ENCODE results near the gene AURKAIP1. TPM values are rescaled to one million over a fixed set of nuclear protein-coding genes. Genes with fewer than 3 reads are reported as not detected.

The AURKAIP1 gene
- total and polyA plus RNA-seq, 9 of the 15 experiments (the other 6 are each of a cell fraction or from before 2014, with no cell fraction given): 7.8 to 478 (median 92.0) TPM

DNA sequence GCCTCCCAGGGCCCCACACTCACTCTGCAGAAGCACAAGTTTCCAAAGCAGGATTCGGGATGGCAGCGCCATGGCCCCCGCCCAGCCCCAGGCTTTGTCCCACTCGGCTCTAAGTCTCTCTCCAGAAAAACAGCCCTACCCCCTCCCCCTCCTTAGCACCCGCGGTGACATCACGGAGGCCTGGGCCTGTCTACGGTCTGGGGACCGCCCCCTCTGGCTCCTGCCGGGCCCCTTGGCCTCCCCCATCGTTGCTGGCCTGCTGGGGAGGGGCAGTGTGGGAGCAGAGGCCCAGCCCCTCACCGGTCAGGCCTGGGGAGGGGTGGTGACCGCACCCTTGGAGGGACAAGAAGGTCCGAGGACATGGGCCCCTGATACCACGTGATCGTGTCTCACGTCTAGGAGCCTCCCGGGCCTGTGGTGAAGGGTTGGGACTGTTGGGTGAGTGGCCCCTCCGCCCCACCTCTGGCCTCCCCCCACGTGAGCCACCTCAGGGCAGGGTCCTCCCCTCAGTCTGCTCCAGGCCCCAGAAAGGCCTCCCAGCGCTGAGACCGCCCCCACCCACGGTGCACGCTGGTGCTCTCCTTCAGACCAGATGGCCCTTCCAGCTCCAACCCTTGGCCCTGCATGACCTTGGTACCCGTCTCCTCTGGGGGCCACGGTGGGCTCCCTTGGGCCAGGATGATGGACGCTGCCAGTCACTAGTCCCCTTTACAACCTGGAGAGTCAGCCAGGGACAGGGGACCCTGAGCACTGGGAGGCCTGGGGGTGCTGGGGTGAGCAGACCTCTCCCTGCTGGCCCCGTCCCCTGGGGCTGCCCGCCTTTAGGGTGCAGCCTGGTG, 16.4 kb downstream of the AURKAIP1 start, which contains the start of gene MXRA8 (continued):
- no peak for TF ChIP-seq DIDO1 (tag; IDR thresholded peaks at IDR 0.05; ENCODE audit: low read depth)
- no peak for TF ChIP-seq NUFIP1 (IDR thresholded peaks at IDR 0.05; ENCODE audit: partially characterized antibody)
- peak; percentile 13; the same call in 1 of the 2 replicates for TF ChIP-seq PHF8 (IDR thresholded peaks at IDR 0.05; ENCODE audit: borderline replicate concordance, low read length)
- TF ChIP-seq ZNF707 (CRISPR knock-in tag; conservative IDR thresholded peaks at IDR 0.05): no peak
- TF ChIP-seq CREB1 (IDR thresholded peaks at IDR 0.05): peak; percentile 67
- TF ChIP-seq CREB1 (CRISPR knock-in tag; IDR thresholded peaks at IDR 0.05): peak; percentile 61
- TF ChIP-seq, protein P1, sequence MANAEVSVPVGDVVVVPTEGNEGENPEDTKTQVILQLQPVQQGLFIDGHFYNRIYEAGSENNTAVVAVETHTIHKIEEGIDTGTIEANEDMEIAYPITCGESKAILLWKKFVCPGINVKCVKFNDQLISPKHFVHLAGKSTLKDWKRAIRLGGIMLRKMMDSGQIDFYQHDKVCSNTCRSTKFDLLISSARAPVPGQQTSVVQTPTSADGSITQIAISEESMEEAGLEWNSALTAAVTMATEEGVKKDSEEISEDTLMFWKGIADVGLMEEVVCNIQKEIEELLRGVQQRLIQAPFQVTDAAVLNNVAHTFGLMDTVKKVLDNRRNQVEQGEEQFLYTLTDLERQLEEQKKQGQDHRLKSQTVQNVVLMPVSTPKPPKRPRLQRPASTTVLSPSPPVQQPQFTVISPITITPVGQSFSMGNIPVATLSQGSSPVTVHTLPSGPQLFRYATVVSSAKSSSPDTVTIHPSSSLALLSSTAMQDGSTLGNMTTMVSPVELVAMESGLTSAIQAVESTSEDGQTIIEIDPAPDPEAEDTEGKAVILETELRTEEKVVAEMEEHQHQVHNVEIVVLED (CRISPR knock-in tag; IDR thresholded peaks at IDR 0.05): no peak
- TF ChIP-seq CREM (IDR thresholded peaks at IDR 0.05; ENCODE audit: low read depth): peak; percentile 67; the same call in 1 of the 2 replicates
- no peak for TF ChIP-seq ZKSCAN3 (CRISPR knock-in tag; IDR thresholded peaks at IDR 0.05)
- TF ChIP-seq MCM5 (IDR thresholded peaks at IDR 0.05; ENCODE audit: low read depth): no peak
- no peak for TF ChIP-seq KAT2B (IDR thresholded peaks at IDR 0.05; ENCODE audit: low read depth, low read length)
- TF ChIP-seq MEF2D (tag; conservative IDR thresholded peaks at IDR 0.05; ENCODE audit: low read depth): no peak
- TF ChIP-seq ZNF668 (CRISPR knock-in tag; IDR thresholded peaks at IDR 0.05): no peak
- TF ChIP-seq NCOA6 (IDR thresholded peaks at IDR 0.05): peak; percentile 75
- TF ChIP-seq ZNF586 (CRISPR knock-in tag; conservative IDR thresholded peaks at IDR 0.05): no peak
- TF ChIP-seq ZNF384 (IDR thresholded peaks at IDR 0.05; ENCODE audit: low read depth, low read length): no peak
- TF ChIP-seq ZNF143 (CRISPR knock-in tag; IDR thresholded peaks at IDR 0.05): no peak
- TF ChIP-seq MTA2 (IDR thresholded peaks at IDR 0.05; ENCODE audit: low read depth): no peak
- TF ChIP-seq TCF3 (CRISPR knock-in tag; IDR thresholded peaks at IDR 0.05): 0 out of 2 replicates have a peak, but pooled peaks have one; percentile 20
- TF ChIP-seq, protein P2, sequence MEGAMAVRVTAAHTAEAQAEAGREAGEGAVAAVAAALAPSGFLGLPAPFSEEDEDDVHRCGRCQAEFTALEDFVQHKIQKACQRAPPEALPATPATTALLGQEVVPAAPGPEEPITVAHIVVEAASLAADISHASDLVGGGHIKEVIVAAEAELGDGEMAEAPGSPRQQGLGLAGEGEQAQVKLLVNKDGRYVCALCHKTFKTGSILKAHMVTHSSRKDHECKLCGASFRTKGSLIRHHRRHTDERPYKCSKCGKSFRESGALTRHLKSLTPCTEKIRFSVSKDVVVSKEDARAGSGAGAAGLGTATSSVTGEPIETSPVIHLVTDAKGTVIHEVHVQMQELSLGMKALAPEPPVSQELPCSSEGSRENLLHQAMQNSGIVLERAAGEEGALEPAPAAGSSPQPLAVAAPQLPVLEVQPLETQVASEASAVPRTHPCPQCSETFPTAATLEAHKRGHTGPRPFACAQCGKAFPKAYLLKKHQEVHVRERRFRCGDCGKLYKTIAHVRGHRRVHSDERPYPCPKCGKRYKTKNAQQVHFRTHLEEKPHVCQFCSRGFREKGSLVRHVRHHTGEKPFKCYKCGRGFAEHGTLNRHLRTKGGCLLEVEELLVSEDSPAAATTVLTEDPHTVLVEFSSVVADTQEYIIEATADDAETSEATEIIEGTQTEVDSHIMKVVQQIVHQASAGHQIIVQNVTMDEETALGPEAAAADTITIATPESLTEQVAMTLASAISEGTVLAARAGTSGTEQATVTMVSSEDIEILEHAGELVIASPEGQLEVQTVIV (CRISPR knock-in tag; IDR thresholded peaks at IDR 0.05; ENCODE audit: borderline replicate concordance): no peak
- no peak for TF ChIP-seq MED1 (CRISPR knock-in tag; IDR thresholded peaks at IDR 0.05; ENCODE audit: borderline replicate concordance)
- peak; percentile 84 for TF ChIP-seq ATF7 (IDR thresholded peaks at IDR 0.05)
- TF ChIP-seq, protein P3, sequence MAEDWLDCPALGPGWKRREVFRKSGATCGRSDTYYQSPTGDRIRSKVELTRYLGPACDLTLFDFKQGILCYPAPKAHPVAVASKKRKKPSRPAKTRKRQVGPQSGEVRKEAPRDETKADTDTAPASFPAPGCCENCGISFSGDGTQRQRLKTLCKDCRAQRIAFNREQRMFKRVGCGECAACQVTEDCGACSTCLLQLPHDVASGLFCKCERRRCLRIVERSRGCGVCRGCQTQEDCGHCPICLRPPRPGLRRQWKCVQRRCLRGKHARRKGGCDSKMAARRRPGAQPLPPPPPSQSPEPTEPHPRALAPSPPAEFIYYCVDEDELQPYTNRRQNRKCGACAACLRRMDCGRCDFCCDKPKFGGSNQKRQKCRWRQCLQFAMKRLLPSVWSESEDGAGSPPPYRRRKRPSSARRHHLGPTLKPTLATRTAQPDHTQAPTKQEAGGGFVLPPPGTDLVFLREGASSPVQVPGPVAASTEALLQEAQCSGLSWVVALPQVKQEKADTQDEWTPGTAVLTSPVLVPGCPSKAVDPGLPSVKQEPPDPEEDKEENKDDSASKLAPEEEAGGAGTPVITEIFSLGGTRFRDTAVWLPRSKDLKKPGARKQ (CRISPR knock-in tag; IDR thresholded peaks at IDR 0.05): no peak
- TF ChIP-seq CBX8 (IDR thresholded peaks at IDR 0.05; ENCODE audit: borderline replicate concordance, extremely low read depth, low read depth, low read length, poor library complexity, severe bottlenecking): no peak

Measured in K562 (cell line).